K562 (cell line): ENCODE results near the gene ETS2. TPM values are rescaled to one million over a fixed set of nuclear protein-coding genes. Genes with fewer than 3 reads are reported as not detected.

Experiments
- ARID4B ChIP-seq: sonication (generic); formaldehyde crosslinking; IDR thresholded peaks from 2 replicates; pipeline ENCODE4 v1.8.0; 2022; ENCODE audit warnings: mild to moderate bottlenecking, missing genetic modification reagents
- MXI1 ChIP-seq: IDR thresholded peaks from 2 replicates; pipeline ENCODE4 v1.6.1; 2011; ENCODE audit warnings: low read depth, mild to moderate bottlenecking, improper control_type of control experiment, low read length
- ZNF318 ChIP-seq, 2 experiments: fragments of 450-650 bp; IDR thresholded peaks; 2 replicates each; pipeline ENCODE4 v1.6.1; 2016; ENCODE audit warnings: mild to moderate bottlenecking in 2 of 2, borderline replicate concordance in 1 of 2, low read depth in 1 of 2, moderate library complexity in 1 of 2
- ZNF696 ChIP-seq: fragments of 250-450 bp; sonication (Bioruptor Pico); conservative IDR thresholded peaks from 2 replicates; pipeline ENCODE4 v1.4.0; 2020; ENCODE audit warnings: mild to moderate bottlenecking, moderate library complexity
- ZSCAN32 ChIP-seq: fragments of 450-650 bp; formaldehyde crosslinking; IDR thresholded peaks from 2 replicates; pipeline ENCODE4 v1.4.0; 2020; ENCODE audit warnings: mild to moderate bottlenecking, moderate library complexity
- polyA plus RNA-seq, 8 experiments: library from polyadenylated mRNA; depleted of rRNA in 4 of 8; stranded (reverse) in 5 of 8; unstranded in 3 of 8; fragments of >200 nt; fragmentation: Nextera tagmentation in 2 of 8; fragmentation: Illumina TruSeq in 1 of 8; extraction: Ambion mirVana in 2 of 8; extraction: Trizol in 1 of 8; gene quantifications; 2 replicates each; pipeline versions ENCODE4 v1.2.1 to v1.2.3, GENCODE V29; 2011 to 2014; ENCODE audit warnings: inconsistent platforms in 1 of 8, missing spikeins in 1 of 8
- total RNA-seq, 7 experiments: library from RNA; depleted of rRNA in 6 of 7; stranded (reverse); fragments of >200 nt in 6 of 7; fragmentation: Illumina TruSeq in 2 of 7; extraction: Trizol in 2 of 7; gene quantifications; 2 replicates each; pipeline versions ENCODE4 v1.2.1 to v1.2.3, GENCODE V29; 2011 to 2021; ENCODE audit warnings: low replicate concordance in 1 of 7
- TF ChIP-seq, protein P1 (sequence below): fragments of 250-450 bp; sonication (Bioruptor Pico); IDR thresholded peaks from 2 replicates; pipeline ENCODE4 v1.5.0; 2021; ENCODE audit warnings: mild to moderate bottlenecking, borderline replicate concordance
- TF ChIP-seq, protein P2 (sequence below): fragments of 150-350 bp; conservative IDR thresholded peaks from 2 replicates; pipeline ENCODE4 v1.6.1; 2014; ENCODE audit warnings: low read length

The ETS2 gene
- total and polyA plus RNA-seq, 9 of the 15 experiments (the other 6 are each of a cell fraction or from before 2014, with no cell fraction given): 1.7 to 24.4 (median 12.2) TPM

DNA sequence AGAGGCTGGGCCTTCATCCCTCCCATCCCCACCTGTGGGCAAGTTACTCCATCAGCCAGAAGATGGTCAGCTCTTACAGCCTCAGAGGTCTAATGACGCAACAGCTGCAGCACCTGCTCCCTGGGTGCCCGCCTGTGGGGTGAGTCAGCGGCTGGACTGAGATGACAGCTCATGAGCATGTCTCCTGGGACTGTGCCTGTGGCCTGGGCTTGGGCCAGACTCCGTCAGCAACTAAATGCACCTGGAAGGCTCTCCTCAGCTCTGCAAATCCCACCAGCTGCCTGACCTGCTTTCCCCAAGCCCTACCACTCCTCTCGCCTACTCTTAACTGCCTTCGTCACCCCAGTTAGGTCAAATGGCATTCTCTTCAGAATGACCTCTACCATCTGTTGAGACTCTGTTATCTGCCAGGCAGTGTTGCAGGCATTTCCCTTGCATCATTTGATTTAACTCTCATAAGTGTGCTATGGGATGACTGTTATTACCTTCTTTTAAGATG is 47.7 kb downstream of the ETS2 start (continued):
- TF ChIP-seq ARID4B (CRISPR knock-in tag) (no peak), MXI1 (no peak), ZSCAN32 (CRISPR knock-in tag) (no peak), ZNF318 (IDR thresholded peaks at IDR 0.05; ENCODE audit: borderline replicate concordance in 1 of 2, low read depth in 1 of 2) (peak in 1 of 2 experiments; percentile 85; a peak in 2 of 4 replicates), ZNF696 (CRISPR knock-in tag) (no peak)
- TF ChIP-seq, protein P1, sequence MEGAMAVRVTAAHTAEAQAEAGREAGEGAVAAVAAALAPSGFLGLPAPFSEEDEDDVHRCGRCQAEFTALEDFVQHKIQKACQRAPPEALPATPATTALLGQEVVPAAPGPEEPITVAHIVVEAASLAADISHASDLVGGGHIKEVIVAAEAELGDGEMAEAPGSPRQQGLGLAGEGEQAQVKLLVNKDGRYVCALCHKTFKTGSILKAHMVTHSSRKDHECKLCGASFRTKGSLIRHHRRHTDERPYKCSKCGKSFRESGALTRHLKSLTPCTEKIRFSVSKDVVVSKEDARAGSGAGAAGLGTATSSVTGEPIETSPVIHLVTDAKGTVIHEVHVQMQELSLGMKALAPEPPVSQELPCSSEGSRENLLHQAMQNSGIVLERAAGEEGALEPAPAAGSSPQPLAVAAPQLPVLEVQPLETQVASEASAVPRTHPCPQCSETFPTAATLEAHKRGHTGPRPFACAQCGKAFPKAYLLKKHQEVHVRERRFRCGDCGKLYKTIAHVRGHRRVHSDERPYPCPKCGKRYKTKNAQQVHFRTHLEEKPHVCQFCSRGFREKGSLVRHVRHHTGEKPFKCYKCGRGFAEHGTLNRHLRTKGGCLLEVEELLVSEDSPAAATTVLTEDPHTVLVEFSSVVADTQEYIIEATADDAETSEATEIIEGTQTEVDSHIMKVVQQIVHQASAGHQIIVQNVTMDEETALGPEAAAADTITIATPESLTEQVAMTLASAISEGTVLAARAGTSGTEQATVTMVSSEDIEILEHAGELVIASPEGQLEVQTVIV (CRISPR knock-in tag): no peak
- TF ChIP-seq, protein P2, sequence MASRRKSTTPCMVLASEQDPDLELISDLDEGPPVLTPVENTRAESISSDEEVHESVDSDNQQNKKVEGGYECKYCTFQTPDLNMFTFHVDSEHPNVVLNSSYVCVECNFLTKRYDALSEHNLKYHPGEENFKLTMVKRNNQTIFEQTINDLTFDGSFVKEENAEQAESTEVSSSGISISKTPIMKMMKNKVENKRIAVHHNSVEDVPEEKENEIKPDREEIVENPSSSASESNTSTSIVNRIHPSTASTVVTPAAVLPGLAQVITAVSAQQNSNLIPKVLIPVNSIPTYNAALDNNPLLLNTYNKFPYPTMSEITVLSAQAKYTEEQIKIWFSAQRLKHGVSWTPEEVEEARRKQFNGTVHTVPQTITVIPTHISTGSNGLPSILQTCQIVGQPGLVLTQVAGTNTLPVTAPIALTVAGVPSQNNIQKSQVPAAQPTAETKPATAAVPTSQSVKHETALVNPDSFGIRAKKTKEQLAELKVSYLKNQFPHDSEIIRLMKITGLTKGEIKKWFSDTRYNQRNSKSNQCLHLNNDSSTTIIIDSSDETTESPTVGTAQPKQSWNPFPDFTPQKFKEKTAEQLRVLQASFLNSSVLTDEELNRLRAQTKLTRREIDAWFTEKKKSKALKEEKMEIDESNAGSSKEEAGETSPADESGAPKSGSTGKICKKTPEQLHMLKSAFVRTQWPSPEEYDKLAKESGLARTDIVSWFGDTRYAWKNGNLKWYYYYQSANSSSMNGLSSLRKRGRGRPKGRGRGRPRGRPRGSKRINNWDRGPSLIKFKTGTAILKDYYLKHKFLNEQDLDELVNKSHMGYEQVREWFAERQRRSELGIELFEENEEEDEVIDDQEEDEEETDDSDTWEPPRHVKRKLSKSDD: no peak
